ENCODE data around the gene GGT7. TPM values are rescaled to one million over a fixed set of nuclear protein-coding genes. Genes with fewer than 3 reads are reported as not detected.

Gene GGT7
- total and polyA plus RNA-seq, 2 of the 4 experiments (the other 2 are of a cell fraction) = 3.4 to 25.9 TPM

GRCh38 chr20:34883809-34884208 is 11.2 kb upstream of the GGT7 start:
- no peak overlapping the region for H2AK5ac ChIP-seq (ENCODE audit: low read depth, low read length)
- TF ChIP-seq MAZ (IDR thresholded peaks at IDR 0.05; ENCODE audit: borderline replicate concordance, low read depth, low read length) (no peak), RFX5 (IDR thresholded peaks at IDR 0.05; ENCODE audit: low read depth, low read length) (no peak), POLR2A (IDR thresholded peaks at IDR 0.05; ENCODE audit: low read depth, low read length) (no peak), FOS (IDR thresholded peaks at IDR 0.05; ENCODE audit: low read depth, low read length) (no peak), USF2 (IDR thresholded peaks at IDR 0.05; ENCODE audit: low read depth, low read length) (no peak), MXI1 (IDR thresholded peaks at IDR 0.05; ENCODE audit: borderline replicate concordance, low read depth, low read length) (no peak)
- no peak overlapping the region for H4K91ac ChIP-seq (ENCODE audit: insufficient read depth, low read depth, low read length)
- no peaks in the 10 kb centered on the region for H3K9me3 ChIP-seq (ENCODE audit: control insufficient read depth, insufficient read depth, low read length)
- BruUV-seq (replicated peaks) = no TSS peak
- H3K4ac ChIP-seq (ENCODE audit: low read depth, low read length) = no peak overlapping the region
- intact Hi-C loops (cut with micrococcal nuclease) (no loop called here), in situ Hi-C loops (cut with MboI; ENCODE audit: low sequenced_read_pairs) (no loop called here), dilution Hi-C loops (cut with HindIII; ENCODE audit: low sequenced_read_pairs, unreplicated experiment) (no loop called here)
- no peak overlapping the region for H4K5ac ChIP-seq (ENCODE audit: low read depth, low read length)
- no peak overlapping the region for H2BK15ac ChIP-seq (ENCODE audit: low read depth, low read length)
- no peak overlapping the region for H3K56ac ChIP-seq (ENCODE audit: extremely low read depth, insufficient read depth, low read length)
- POLR2A ChIA-PET (ENCODE audit: unreplicated experiment) = no interaction called here
- H3K4me2 ChIP-seq (ENCODE audit: low read depth, low read length) = no peak overlapping the region
- no peak overlapping the region for H3K4me3 ChIP-seq (ENCODE audit: insufficient read depth, low read depth, low read length)
- H3K23ac ChIP-seq (ENCODE audit: low read depth, low read length) = no peak overlapping the region
- peaks cover 7 to 9% of the 10 kb centered on the region in 2 experiments; a peak in 3 of 4 replicates for H3K79me1 ChIP-seq (ENCODE audit: low read depth in 1 of 2, low read length in 2 of 2)
- H2BK5ac ChIP-seq (ENCODE audit: low read depth, low read length, poor library complexity, severe bottlenecking) = no peak overlapping the region
- no peak overlapping the region for H3K18ac ChIP-seq (ENCODE audit: low read depth, low read length)
- H2AFZ ChIP-seq (replicated peaks; ENCODE audit: low read length, poor library complexity) = no peak overlapping the region
- no peak overlapping the region for H2AK9ac ChIP-seq (replicated peaks; ENCODE audit: low read depth, low read length, poor library complexity)
- WGBS, 2 experiments (ENCODE audit: extremely low coverage in 2 of 2, insufficient read length in 1 of 2) = no CpG with 5 or more reads among the region's 4 CpGs
- H4K8ac ChIP-seq (ENCODE audit: low read depth in 2 of 2, low read length in 2 of 2) = no peak overlapping the region
- H4K20me1 ChIP-seq (ENCODE audit: insufficient read depth, low read length) = peaks cover 3% of the 10 kb centered on the region; the same call in 1 of the 2 replicates
- no peak overlapping the region for H3K9ac ChIP-seq (ENCODE audit: low read depth, low read length)
- H2BK120ac ChIP-seq (ENCODE audit: low read depth, low read length) = no peak overlapping the region
- H3K36me3 ChIP-seq (ENCODE audit: control insufficient read depth, insufficient read depth, low read length) = peaks cover 8% of the 10 kb centered on the region
- CTCF ChIA-PET = no interaction called here
- ATAC-seq (ENCODE audit: low read depth) (no peak), DNase-seq (no peak)
- no peak overlapping the region for H3K14ac ChIP-seq (replicated peaks; ENCODE audit: low read depth, low read length)
- peaks cover 2% of the 10 kb centered on the region; the same call in 1 of the 2 replicates for H3K9me1 ChIP-seq (ENCODE audit: insufficient read depth, low read length)
- H2BK20ac ChIP-seq (ENCODE audit: low read depth, low read length) = no peak overlapping the region
- no peaks in the 10 kb centered on the region for H3K4me1 ChIP-seq (ENCODE audit: control insufficient read depth, insufficient read depth, low read length)
- no peaks in the 10 kb centered on the region for H3K27me3 ChIP-seq (ENCODE audit: control insufficient read depth, insufficient read depth, low read length)
- no peak overlapping the region for H3K27ac ChIP-seq (ENCODE audit: insufficient read depth, low read length)
